ENCODE results near the gene VARS2. TPM values are rescaled to one million over a fixed set of nuclear protein-coding genes. Genes with fewer than 3 reads are reported as not detected.

The VARS2 gene
- total and polyA plus RNA-seq, 2 donors (not counting 1 experiment from before 2014, with no cell fraction given) = 27.1 to 41.6 TPM

DNA sequence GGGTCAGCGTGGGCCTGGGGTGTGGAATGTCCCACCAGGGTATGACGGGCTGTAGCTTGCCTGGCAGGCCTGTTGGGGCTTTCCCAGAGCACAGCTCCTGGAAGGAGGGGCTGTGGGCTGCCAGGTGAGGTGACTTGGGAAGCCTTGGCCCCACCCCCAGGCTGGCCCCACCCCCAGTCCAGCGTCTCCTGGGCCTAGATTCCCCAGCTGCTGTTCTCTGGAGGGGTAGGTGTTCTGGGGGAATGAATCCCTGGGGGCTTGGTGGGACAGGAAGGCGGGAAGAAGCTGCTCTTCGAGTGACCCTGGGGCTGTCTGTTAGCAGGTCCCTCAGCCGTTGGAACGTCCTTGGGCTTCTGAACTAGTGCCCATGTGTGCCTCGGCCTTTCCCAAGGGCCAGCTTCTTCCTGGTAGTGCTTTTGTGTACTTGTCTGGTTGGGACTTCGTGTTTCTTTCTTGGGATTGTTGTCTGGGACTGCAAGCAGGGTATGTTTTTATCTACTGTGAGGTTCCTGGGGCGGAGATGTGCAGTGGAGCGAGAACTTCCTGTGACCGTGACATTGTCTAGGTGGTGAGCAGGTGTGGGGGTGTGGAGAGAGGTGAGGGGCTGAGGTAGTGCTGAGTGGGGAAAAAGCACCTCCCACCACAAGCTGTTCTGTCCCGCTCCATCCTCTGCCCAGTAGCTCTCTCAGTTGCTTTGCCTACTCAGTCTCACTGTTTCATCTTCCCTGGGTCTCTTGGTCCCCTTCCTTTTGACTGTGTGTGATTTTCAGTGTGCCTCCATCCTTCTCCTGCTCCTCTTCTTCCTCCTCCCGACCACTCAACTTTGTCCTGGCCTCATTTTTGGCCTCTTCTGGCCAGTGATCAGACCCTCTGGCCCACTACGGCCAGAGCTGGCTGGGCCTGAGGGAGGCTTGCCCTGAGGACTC is 31.0 kb upstream of the VARS2 start:
- Histone ChIP-seq H3K79me2 (ENCODE audit: control insufficient read depth, insufficient read depth, low read length) (peaks cover 31% of the 10 kb centered on the region), H3K4me3 (ENCODE audit: control extremely low read depth in 1 of 5, extremely low read depth in 1 of 5, insufficient read depth in 1 of 5, low read depth in 2 of 5, low read length in 4 of 5) (peak overlapping the region in 4 of 5 experiments; percentile 41 to 65 (median 60)), H4K20me1 (ENCODE audit: control insufficient read depth, insufficient read depth, low read length, poor library complexity, severe bottlenecking) (peaks cover 14% of the 10 kb centered on the region), H3K27me3 (replicated peaks in 1 of 4; ENCODE audit: control extremely low read depth in 1 of 4, control insufficient read depth in 3 of 4, insufficient read depth in 4 of 4, low read length in 3 of 4) (no peaks in the 10 kb centered on the region), H3K4me1 (ENCODE audit: control insufficient read depth in 2 of 2, insufficient read depth in 2 of 2, low read length in 2 of 2) (peaks cover 54 to 56% of the 10 kb centered on the region in 2 donors), H3K9me3 (ENCODE audit: control extremely low read depth in 1 of 3, control insufficient read depth in 2 of 3, insufficient read depth in 1 of 3, low read length in 2 of 3) (no peaks in the 10 kb centered on the region), H3K9ac (ENCODE audit: low read length) (peak overlapping the region; percentile 61), H2AFZ (ENCODE audit: insufficient read depth, low read depth, low read length, poor library complexity, severe bottlenecking) (peak overlapping the region; percentile 78), H3K27ac (ENCODE audit: low read length in 2 of 2) (peak overlapping the region; percentile 66 to 81), H3K4me2 (replicated peaks; ENCODE audit: low read depth, low read length, poor library complexity, severe bottlenecking) (peak overlapping the region; percentile 77), H3K36me3 (replicated peaks in 1 of 2; ENCODE audit: control extremely low read depth in 1 of 2, control insufficient read depth in 1 of 2, extremely low read depth in 1 of 2, insufficient read depth in 2 of 2, low read length in 1 of 2) (no peaks in the 10 kb centered on the region)
- no peak for TF ChIP-seq CTCF (IDR thresholded peaks at IDR 0.05)
- TF ChIP-seq EZH2 (IDR thresholded peaks at IDR 0.05; ENCODE audit: borderline replicate concordance, insufficient read depth, low read depth, low read length, poor library complexity, severe bottlenecking) = no peak
- no peaks in the 10 kb centered on the region for H3K27me3 Mint-ChIP-seq
- DNase-seq (peak; percentile 82), ATAC-seq (ENCODE audit: low read depth) (peak; percentile 66)
- ChIA-PET CTCF (interaction anchor here (0.7 to 5.1 kb wide), 9 partner anchors 11 to 285 kb away, joined by 3 to 26 read pairs (median 4); partner anchors contain the start of genes GTF2H4 and VARS2), POLR2A (interaction anchor here (0.5 to 3.3 kb wide), 5 partner anchors 8 to 557 kb away, joined by 4 to 18 read pairs (median 4); partner anchors contain the start of genes GTF2H4 and VARS2)
- intact Hi-C loops (cut with micrococcal nuclease) = no loop called here
- 36% methylated on average over 14 of the region's 15 CpGs for WGBS (ENCODE audit: insufficient coverage)
- peak overlapping the region; percentile 90 for H3K27ac Mint-ChIP-seq
- H3K9me3 Mint-ChIP-seq (ENCODE audit: insufficient read depth) = no peaks in the 10 kb centered on the region
- H3K4me1 Mint-ChIP-seq = peaks cover 68% of the 10 kb centered on the region
- H3K4me3 Mint-ChIP-seq = peak overlapping the region; percentile 82

Data from B cell (primary cell).